ENCODE results near the gene LETM1. TPM values are rescaled to one million over a fixed set of nuclear protein-coding genes. Genes with fewer than 3 reads are reported as not detected.

LETM1 gene
- total and polyA plus RNA-seq, 4 donors, result 12.2 to 46.9 (median 24.1) TPM

- WGBS, result 71% methylated on average over 25 of the region's 25 CpGs
- no peak for TF ChIP-seq RXRA (IDR thresholded peaks at IDR 0.05)
- TF ChIP-seq ATF3 (IDR thresholded peaks at IDR 0.05), result no peak
- TF ChIP-seq, protein P1, sequence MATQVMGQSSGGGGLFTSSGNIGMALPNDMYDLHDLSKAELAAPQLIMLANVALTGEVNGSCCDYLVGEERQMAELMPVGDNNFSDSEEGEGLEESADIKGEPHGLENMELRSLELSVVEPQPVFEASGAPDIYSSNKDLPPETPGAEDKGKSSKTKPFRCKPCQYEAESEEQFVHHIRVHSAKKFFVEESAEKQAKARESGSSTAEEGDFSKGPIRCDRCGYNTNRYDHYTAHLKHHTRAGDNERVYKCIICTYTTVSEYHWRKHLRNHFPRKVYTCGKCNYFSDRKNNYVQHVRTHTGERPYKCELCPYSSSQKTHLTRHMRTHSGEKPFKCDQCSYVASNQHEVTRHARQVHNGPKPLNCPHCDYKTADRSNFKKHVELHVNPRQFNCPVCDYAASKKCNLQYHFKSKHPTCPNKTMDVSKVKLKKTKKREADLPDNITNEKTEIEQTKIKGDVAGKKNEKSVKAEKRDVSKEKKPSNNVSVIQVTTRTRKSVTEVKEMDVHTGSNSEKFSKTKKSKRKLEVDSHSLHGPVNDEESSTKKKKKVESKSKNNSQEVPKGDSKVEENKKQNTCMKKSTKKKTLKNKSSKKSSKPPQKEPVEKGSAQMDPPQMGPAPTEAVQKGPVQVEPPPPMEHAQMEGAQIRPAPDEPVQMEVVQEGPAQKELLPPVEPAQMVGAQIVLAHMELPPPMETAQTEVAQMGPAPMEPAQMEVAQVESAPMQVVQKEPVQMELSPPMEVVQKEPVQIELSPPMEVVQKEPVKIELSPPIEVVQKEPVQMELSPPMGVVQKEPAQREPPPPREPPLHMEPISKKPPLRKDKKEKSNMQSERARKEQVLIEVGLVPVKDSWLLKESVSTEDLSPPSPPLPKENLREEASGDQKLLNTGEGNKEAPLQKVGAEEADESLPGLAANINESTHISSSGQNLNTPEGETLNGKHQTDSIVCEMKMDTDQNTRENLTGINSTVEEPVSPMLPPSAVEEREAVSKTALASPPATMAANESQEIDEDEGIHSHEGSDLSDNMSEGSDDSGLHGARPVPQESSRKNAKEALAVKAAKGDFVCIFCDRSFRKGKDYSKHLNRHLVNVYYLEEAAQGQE (IDR thresholded peaks at IDR 0.05), result no peak
- TF ChIP-seq YY1 (IDR thresholded peaks at IDR 0.05), result no peak
- no peak for TF ChIP-seq RAD21 (IDR thresholded peaks at IDR 0.05)
- no peak for TF ChIP-seq GABPA (IDR thresholded peaks at IDR 0.05 in 1 of 2, conservative IDR thresholded peaks at IDR 0.05 in 1 of 2)
- TF ChIP-seq HNF4A (conservative IDR thresholded peaks at IDR 0.05), result no peak
- TF ChIP-seq ZBTB33 (IDR thresholded peaks at IDR 0.05), result no peak
- no peak for TF ChIP-seq NR2F2 (IDR thresholded peaks at IDR 0.05)
- TF ChIP-seq FOXA1 (IDR thresholded peaks at IDR 0.05), result no peak
- no peak for TF ChIP-seq FOXA2 (IDR thresholded peaks at IDR 0.05)
- no peak for TF ChIP-seq JUND (IDR thresholded peaks at IDR 0.05)
- TF ChIP-seq EGR1 (IDR thresholded peaks at IDR 0.05; ENCODE audit: low read depth in 2 of 2), result no peak
- TF ChIP-seq, protein P2, sequence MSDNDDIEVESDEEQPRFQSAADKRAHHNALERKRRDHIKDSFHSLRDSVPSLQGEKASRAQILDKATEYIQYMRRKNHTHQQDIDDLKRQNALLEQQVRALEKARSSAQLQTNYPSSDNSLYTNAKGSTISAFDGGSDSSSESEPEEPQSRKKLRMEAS (IDR thresholded peaks at IDR 0.05), result no peak
- no peak for TF ChIP-seq HNF4G (IDR thresholded peaks at IDR 0.05)
- TF ChIP-seq TAF1 (conservative IDR thresholded peaks at IDR 0.05), result no peak
- no peaks in the 10 kb centered on the region for H3K36me3 ChIP-seq (ENCODE audit: control insufficient read depth in 4 of 4, insufficient read depth in 3 of 4, low read depth in 1 of 4, low read length in 3 of 4)
- no peaks in the 10 kb centered on the region for H3K27me3 ChIP-seq (ENCODE audit: control insufficient read depth in 4 of 4, insufficient read depth in 4 of 4, low read length in 3 of 4)
- no peak overlapping the region for H3K9ac ChIP-seq (ENCODE audit: low read depth in 1 of 2, low read length in 2 of 2)
- H3K27ac ChIP-seq (ENCODE audit: low read depth in 1 of 2, low read length in 2 of 2), result no peak overlapping the region
- peaks cover 3 to 13% (median 10%) of the 10 kb centered on the region in 4 donors for H3K4me1 ChIP-seq (ENCODE audit: control insufficient read depth in 4 of 4, insufficient read depth in 4 of 4, low read length in 3 of 4)
- H3K9me3 ChIP-seq (ENCODE audit: control insufficient read depth in 4 of 4, low read length in 3 of 4), result no peaks in the 10 kb centered on the region
- DNase-seq (ENCODE audit: low spot score), result no peak
- no peak overlapping the region for H3K4me3 ChIP-seq (ENCODE audit: low read depth in 1 of 3, low read length in 3 of 3)
These were observed 68.4 kb downstream of the LETM1 start for GRCh38 chr4:1787411-1788077.

DNA sequence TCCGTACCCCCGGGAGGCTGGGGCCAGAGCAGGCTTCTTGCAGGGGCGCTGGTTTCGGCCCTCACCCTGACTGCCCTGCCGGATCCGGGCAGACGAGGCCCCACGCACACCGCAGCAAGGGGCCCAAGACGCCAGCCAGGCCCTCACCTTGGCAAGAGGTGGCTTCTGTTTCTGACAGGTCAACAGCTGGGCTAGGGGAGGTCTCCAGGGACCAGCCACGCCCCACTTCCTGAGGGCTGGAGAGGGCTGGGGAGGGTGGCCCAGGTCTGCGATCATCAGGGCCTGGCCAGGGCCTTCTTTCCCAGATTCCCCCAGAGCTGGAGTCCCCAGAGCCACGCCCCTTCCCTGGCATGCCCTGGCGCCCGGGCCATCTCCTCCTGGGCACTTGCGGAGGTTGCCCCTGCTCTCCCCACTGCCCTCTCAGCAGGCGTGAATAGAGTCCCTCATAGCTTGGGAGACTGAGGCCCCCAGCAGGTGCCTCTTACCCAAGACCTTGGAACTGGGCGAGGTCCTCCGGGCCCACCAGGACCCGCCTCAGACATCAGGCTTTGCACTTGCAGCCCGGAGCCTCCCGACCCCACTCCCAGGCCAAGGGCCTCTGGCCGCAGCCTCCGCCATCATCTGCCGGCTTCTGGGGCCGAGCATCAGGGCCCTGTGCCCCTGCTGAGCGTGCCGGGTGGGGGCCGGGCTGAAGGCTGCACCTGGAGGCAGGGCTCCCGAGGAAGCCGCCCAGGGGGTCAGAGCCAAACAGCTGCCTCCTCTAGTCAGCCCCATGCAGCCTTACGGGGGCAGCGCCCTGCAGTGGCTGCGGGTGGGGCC is 69.2 kb downstream of the LETM1 start:
- WGBS, result 90% methylated on average over 34 of the region's 34 CpGs
- no peak overlapping the region for H3K27ac ChIP-seq (ENCODE audit: low read depth in 1 of 2, low read length in 2 of 2)
- H3K4me3 ChIP-seq (ENCODE audit: low read depth in 1 of 3, low read length in 3 of 3), result no peak overlapping the region
- H3K9ac ChIP-seq (ENCODE audit: low read depth in 1 of 2, low read length in 2 of 2), result no peak overlapping the region
- H3K4me1 ChIP-seq (ENCODE audit: control insufficient read depth in 4 of 4, insufficient read depth in 4 of 4, low read length in 3 of 4), result peaks cover 3 to 13% (median 10%) of the 10 kb centered on the region in 4 donors
- no peak for TF ChIP-seq NR2F2 (IDR thresholded peaks at IDR 0.05)
- TF ChIP-seq TAF1 (conservative IDR thresholded peaks at IDR 0.05), result no peak
- TF ChIP-seq ATF3 (IDR thresholded peaks at IDR 0.05), result no peak
- no peak for TF ChIP-seq GABPA (IDR thresholded peaks at IDR 0.05 in 1 of 2, conservative IDR thresholded peaks at IDR 0.05 in 1 of 2)
- no peak for TF ChIP-seq EGR1 (IDR thresholded peaks at IDR 0.05; ENCODE audit: low read depth in 2 of 2)
- no peak for TF ChIP-seq HNF4G (IDR thresholded peaks at IDR 0.05)
- no peak for TF ChIP-seq FOXA1 (IDR thresholded peaks at IDR 0.05)
- no peak for TF ChIP-seq RXRA (IDR thresholded peaks at IDR 0.05)
- TF ChIP-seq, protein P2 (IDR thresholded peaks at IDR 0.05), result no peak
- no peak for TF ChIP-seq FOXA2 (IDR thresholded peaks at IDR 0.05)
- no peak for TF ChIP-seq CTCF (IDR thresholded peaks at IDR 0.05; ENCODE audit: low read depth, low read length, missing input control)
- H3K27me3 ChIP-seq (ENCODE audit: control insufficient read depth in 4 of 4, insufficient read depth in 4 of 4, low read length in 3 of 4), result no peaks in the 10 kb centered on the region
- H3K36me3 ChIP-seq (ENCODE audit: control insufficient read depth in 4 of 4, insufficient read depth in 3 of 4, low read depth in 1 of 4, low read length in 3 of 4), result no peaks in the 10 kb centered on the region
- no peaks in the 10 kb centered on the region for H3K9me3 ChIP-seq (ENCODE audit: control insufficient read depth in 4 of 4, low read length in 3 of 4)
- no peak for DNase-seq (ENCODE audit: low spot score)

All from liver (tissue), 9 donors.